Heart right ventricle (tissue), 16 donors: ENCODE results near the gene RNF44. TPM values are rescaled to one million over a fixed set of nuclear protein-coding genes. Genes with fewer than 3 reads are reported as not detected.

Experiments used
- ATAC-seq, 8 donors: fragments of 200-7000 bp; cut with Tn5 transposase; one replicate each; pipeline ENCODE4 v1.9.1; 2020; ENCODE audit warnings: mild to moderate bottlenecking in 8 of 8, moderate library complexity in 8 of 8, moderate number of reproducible peaks in 1 of 8
- DNase-seq, 2 donors: peaks; one replicate each; pipeline ENCODE4 v3.0.0-alpha.2; 2020
- H3K27ac ChIP-seq, 10 donors: fragments of 200-600 bp; sonication (generic) in 2 of 10; one replicate each; pipeline versions ENCODE4 v1.5.0 to v1.8.0; 2020 to 2022; ENCODE audit warnings: mild to moderate bottlenecking in 3 of 10
- H3K27me3 ChIP-seq, 7 donors: fragments of 200-600 bp; one replicate each; pipeline ENCODE4 v1.8.0; 2021 to 2022; ENCODE audit warnings: mild to moderate bottlenecking in 2 of 7
- H3K36me3 ChIP-seq, 9 donors: fragments of 200-600 bp; sonication (generic) in 1 of 9; one replicate each; pipeline versions ENCODE4 v1.5.0 to v1.8.0; 2020 to 2022; ENCODE audit warnings: mild to moderate bottlenecking in 2 of 9
- H3K4me1 ChIP-seq, 9 donors: fragments of 200-600 bp; sonication (generic) in 1 of 9; one replicate each; pipeline versions ENCODE4 v1.5.0 to v1.8.0; 2020 to 2022; ENCODE audit warnings: mild to moderate bottlenecking in 4 of 9
- H3K4me3 ChIP-seq, 10 donors: fragments of 200-600 bp; sonication (generic) in 2 of 10; one replicate each; pipeline versions ENCODE4 v1.5.0 to v1.8.0; 2020 to 2022; ENCODE audit warnings: mild to moderate bottlenecking in 7 of 10, moderate library complexity in 2 of 10
- H3K9me3 ChIP-seq, 11 donors: fragments of 200-600 bp in 10 of 11; sonication (generic) in 2 of 11; one replicate each; pipeline versions ENCODE4 v1.5.0 to v1.8.0; 2013 to 2022; ENCODE audit warnings: mild to moderate bottlenecking in 2 of 11, control low read depth in 1 of 11, moderate library complexity in 1 of 11
- WGBS, 2 donors: extraction: QIAGEN DNeasy Blood & Tissue Kit; methylation state at CpG; one replicate each; pipeline ENCODE4 v1.1.7; 2013; ENCODE audit warnings: inconsistent platforms in 1 of 2; 5-methylcytosine and 5-hydroxymethylcytosine counted together
- intact Hi-C, 10 donors: fragments of 100-400 bp; cut with DNase I; formaldehyde crosslinking; loops; one replicate each; pipeline versions ENCODE4 v1.11.1 to v1.14.2; 2022
- polyA plus RNA-seq, 2 donors: library from polyadenylated mRNA; stranded (reverse); fragments of 200-250 nt; gene quantifications; one replicate each; pipeline ENCODE4 v1.2.3, GENCODE V29; 2013
- total RNA-seq, 10 donors: library from RNA; stranded (reverse); fragmentation: NEBNext Ultra II Directional in 3 of 10; extraction: Animal tissue kit (Norgen Biotek cat#: 25700) in 3 of 10; gene quantifications; one replicate each; pipeline versions ENCODE4 v1.2.1 to v1.2.4, GENCODE V29; 2021 to 2023
- TF ChIP-seq, protein P1 (sequence below), 9 donors: fragments of 200-600 bp; sonication (generic) in 2 of 9; IDR thresholded peaks; one replicate each; pipeline versions ENCODE4 v1.5.0 to v1.8.0; 2021 to 2022; ENCODE audit warnings: antibody characterized with exemption in 9 of 9, mild to moderate bottlenecking in 5 of 9, moderate library complexity in 1 of 9
- donor health status: Arrhythmogenic right ventricular cardiomyopathy.
- donor health status: ischemic (EF 13 %, LVEDD 7.1; RV severe dilation, severe dysfunction).
- donor health status: healthy with polysubstance abuse.
- donor health status: DM: no; HTN: yes; CAD: no.
- donor health status: DM: no; HTN: no; CAD: no.
- donor health status: ischemic (EF 25% LVEDD 6.9; RV normal size, moderate dysfunction).
- donor health status: ischemic (EF 25% LVEDD 5.7; RV mildly dilated, moderate dysfunction).
- donor health status: healthy.
- donor health status: DM: yes; HTN: yes; CAD: no.
- donor health status: Ischemic cardiomyopathy.
- donor health status: ischemic (EF 35%, LVEDD 5.7; RV mildly dilated, moderate dysfunction).
- donor health status: nonischemic (EF 11% LVEDD 7.7; RV severe dilation, severe dysfunction).
- donor health status: DM: yes; HTN: yes; CAD: no.
- donor health status: PGD.
- donor health status: ischemic (EF 29% LVEDD 5.4; RV normal size, mild dysfunction).
- donor health status: nonischemic (EF 23%, LVEDD 6.1; RV moderate dilation, normal function).

The RNF44 gene
- total and polyA plus RNA-seq, 12 donors, result 7.9 to 31.1 (median 21.5) TPM

GRCh38 chr5:176568657-176569056 lies 31.5 kb upstream of the RNF44 start:
- no peaks in the 10 kb centered on the region for H3K36me3 ChIP-seq
- no peaks in the 10 kb centered on the region for H3K9me3 ChIP-seq
- H3K27ac ChIP-seq, result no peak overlapping the region
- H3K27me3 ChIP-seq, result peaks cover 0 to 50% (median 14%) of the 10 kb centered on the region in 7 donors
- 81 to 84% methylated on average over 18 of the region's 18 CpGs for WGBS, 2 donors
- TF ChIP-seq, protein P1, sequence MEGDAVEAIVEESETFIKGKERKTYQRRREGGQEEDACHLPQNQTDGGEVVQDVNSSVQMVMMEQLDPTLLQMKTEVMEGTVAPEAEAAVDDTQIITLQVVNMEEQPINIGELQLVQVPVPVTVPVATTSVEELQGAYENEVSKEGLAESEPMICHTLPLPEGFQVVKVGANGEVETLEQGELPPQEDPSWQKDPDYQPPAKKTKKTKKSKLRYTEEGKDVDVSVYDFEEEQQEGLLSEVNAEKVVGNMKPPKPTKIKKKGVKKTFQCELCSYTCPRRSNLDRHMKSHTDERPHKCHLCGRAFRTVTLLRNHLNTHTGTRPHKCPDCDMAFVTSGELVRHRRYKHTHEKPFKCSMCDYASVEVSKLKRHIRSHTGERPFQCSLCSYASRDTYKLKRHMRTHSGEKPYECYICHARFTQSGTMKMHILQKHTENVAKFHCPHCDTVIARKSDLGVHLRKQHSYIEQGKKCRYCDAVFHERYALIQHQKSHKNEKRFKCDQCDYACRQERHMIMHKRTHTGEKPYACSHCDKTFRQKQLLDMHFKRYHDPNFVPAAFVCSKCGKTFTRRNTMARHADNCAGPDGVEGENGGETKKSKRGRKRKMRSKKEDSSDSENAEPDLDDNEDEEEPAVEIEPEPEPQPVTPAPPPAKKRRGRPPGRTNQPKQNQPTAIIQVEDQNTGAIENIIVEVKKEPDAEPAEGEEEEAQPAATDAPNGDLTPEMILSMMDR (IDR thresholded peaks at IDR 0.05), result no peak
- intact Hi-C loops, result no loop called here
- no peak overlapping the region for H3K4me3 ChIP-seq
- no peaks in the 10 kb centered on the region for H3K4me1 ChIP-seq
- DNase-seq, result no peak
- ATAC-seq, result no peak

GRCh38 chr5:176565760-176566288 lies 28.6 kb upstream of the RNF44 start:
- WGBS, 2 donors, result 34 to 39% methylated on average over 6 of the region's 6 CpGs
- no peaks in the 10 kb centered on the region for H3K9me3 ChIP-seq
- intact Hi-C loops, result no loop called here
- H3K27ac ChIP-seq, result no peak overlapping the region
- H3K36me3 ChIP-seq, result no peaks in the 10 kb centered on the region
- H3K4me3 ChIP-seq, result no peak overlapping the region
- DNase-seq, result no peak
- TF ChIP-seq, protein P1 (IDR thresholded peaks at IDR 0.05), result no peak
- no peak for ATAC-seq
- H3K4me1 ChIP-seq, result no peaks in the 10 kb centered on the region
- peaks cover 0 to 58% (median 14%) of the 10 kb centered on the region in 7 donors for H3K27me3 ChIP-seq

DNA sequence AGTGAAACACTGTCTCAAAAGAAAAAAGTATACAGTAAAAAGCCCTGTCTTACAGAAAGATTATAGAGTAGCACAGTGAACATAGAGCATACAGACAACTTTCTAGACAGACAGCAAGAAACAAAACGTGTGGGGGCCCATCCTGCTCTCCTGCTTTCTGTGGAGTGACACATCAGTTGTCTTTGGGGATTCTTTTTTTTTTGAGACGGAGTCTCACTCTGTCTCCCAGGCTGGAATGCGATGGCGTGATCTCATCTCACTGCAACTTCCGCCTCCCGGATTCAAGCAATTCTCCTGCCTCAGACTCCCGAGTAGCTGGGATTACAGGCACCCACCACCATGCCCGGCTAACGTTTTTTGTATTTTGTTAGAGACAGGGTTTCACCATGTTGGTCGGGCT lies 26.8 kb upstream of the RNF44 start:
- Histone ChIP-seq H3K4me1 (no peaks in the 10 kb centered on the region), H3K4me3 (no peak overlapping the region), H3K27ac (no peak overlapping the region), H3K9me3 (no peaks in the 10 kb centered on the region), H3K27me3 (peaks cover 0 to 44% (median 14%) of the 10 kb centered on the region in 7 donors), H3K36me3 (no peaks in the 10 kb centered on the region)
- TF ChIP-seq, protein P1 (IDR thresholded peaks at IDR 0.05), result no peak
- no peak for ATAC-seq
- intact Hi-C loops, result no loop called here
- WGBS, 2 donors, result 70 to 72% methylated on average over 10 of the region's 10 CpGs
- DNase-seq, result no peak

DNA sequence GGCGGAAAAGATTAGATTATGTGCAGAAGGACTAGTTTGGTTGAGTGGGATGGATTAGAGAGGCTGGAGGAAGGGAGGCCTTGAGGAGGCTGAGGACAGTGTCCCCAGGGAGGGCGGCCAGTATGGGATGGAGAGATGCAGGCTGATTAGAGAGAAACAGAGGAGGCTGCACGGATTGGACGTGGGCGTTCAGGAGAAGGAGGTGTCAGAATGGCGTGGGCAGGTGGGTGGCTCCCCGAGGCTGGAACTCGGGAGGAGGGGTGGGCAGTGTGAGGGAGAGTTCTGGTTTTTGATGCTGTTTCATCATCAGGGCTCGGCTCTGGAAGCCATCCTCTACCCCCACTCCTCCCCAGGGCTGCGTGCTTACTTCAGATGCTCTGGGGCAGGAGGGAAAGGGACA lies 25.0 kb upstream of the RNF44 start:
- intact Hi-C loops, result no loop called here
- Histone ChIP-seq H3K27ac (no peak overlapping the region), H3K9me3 (no peaks in the 10 kb centered on the region), H3K36me3 (no peaks in the 10 kb centered on the region), H3K4me3 (no peak overlapping the region), H3K4me1 (peaks cover 0 to under 1% (median 0%) of the 10 kb centered on the region in 9 donors), H3K27me3 (peaks cover 0 to 27% (median 6%) of the 10 kb centered on the region in 7 donors)
- TF ChIP-seq, protein P1 (IDR thresholded peaks at IDR 0.05), result no peak
- DNase-seq, result no peak
- ATAC-seq, result no peak
- WGBS, 2 donors, result 54 to 62% methylated on average over 10 of the region's 10 CpGs
